Renal cortex interstitium (tissue), 11 donors: ENCODE results near the gene BTNL3. TPM values are rescaled to one million over a fixed set of nuclear protein-coding genes. Genes with fewer than 3 reads are reported as not detected.
"Not testable (repeated sequence)": the region's sequence is repeated elsewhere in the genome, so short reads cannot be mapped to it uniquely, and the experiment has no call there.

Experiments used
- DNase-seq, 11 donors: peaks; one replicate each; pipeline ENCODE4 v3.0.0-alpha.2; 2013; ENCODE audit warnings: low read depth in 9 of 11, low spot score in 4 of 11; ENCODE audit errors: extremely low read depth in 1 of 11
- polyA plus RNA-seq, 3 donors: library from polyadenylated mRNA; unstranded; fragments of 120-200 nt; gene quantifications; one replicate each; pipeline ENCODE4 v1.2.1, GENCODE V29; 2013; ENCODE audit not compliant: insufficient read length in 3 of 3

The BTNL3 gene
- polyA plus RNA-seq, 3 donors, result 0.07 to 0.20 TPM; not detected in 1

GRCh38 chr5:181043285-181044092 lies 54.8 kb downstream of the BTNL3 start:
- no peak for DNase-seq

GRCh38 chr5:181044093-181044599 lies 55.5 kb downstream of the BTNL3 start:
- no peak for DNase-seq

DNA sequence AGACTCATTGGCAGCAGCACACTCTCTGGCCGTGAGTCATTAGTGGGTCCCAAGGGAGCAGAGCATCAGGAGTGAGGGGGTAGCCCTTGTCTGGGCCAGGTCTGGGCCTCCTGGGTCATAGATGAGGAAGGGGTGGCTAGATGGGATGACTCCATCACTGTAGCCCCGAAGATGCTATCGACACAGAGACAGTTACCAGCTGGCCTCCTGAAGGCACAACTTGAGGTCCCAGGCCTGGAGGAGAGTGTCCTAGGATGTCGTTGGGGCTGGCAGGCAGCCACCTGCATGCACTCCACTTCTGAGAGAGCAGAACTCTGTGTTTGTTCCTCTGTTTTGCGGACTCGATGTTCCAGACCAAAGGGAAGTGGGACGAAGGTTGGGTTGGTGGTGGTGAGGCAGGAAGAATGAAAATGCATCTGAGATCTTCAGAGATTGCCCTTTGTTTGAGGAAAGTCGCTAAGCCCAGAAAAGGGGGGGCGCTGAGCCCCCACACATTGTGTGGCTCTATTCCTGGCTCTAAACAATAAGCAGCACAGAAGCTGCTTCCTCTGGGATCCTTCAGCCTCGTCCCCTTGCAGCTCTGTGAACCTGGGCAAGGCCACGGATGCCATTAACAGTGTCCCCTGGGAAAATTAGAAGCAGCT lies 56.1 kb downstream of the BTNL3 start:
- no peak for DNase-seq

DNA sequence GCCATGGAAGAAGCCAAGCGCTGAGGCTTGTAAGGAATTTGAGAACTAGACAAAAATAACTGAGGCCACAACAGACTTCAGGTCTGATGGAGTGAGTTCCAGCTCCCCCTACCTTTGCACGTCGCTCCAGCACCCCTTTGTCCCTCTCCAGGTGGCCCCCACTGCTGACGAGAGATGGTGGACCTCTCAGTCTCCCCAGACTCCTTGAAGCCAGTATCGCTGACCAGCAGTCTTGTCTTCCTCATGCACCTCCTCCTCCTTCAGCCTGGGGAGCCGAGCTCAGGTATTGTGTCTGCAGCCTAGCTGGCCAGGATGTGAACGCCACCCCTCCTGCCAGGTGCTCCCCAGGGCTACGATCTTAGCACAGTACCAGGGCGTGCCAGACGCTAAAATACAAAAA lies 56.7 kb downstream of the BTNL3 start:
- no peak for DNase-seq

DNA sequence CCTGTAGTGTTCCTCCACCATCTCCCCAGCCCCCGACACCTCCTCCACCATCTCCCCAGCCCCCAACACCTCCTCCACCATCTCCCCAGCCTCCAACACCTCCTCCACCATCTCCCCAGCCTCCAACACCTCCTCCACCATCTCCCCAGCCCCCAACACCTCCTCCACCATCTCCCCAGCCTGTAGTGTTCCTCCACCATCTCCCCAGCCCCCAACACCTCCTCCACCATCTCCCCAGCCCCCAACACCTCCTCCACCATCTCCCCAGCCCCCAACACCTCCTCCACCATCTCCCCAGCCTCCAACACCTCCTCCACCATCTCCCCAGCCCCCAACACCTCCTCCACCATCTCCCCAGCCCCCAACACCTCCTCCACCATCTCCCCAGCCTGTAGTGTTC lies 57.2 kb downstream of the BTNL3 start:
- DNase-seq, result not testable (repeated sequence)

DNA sequence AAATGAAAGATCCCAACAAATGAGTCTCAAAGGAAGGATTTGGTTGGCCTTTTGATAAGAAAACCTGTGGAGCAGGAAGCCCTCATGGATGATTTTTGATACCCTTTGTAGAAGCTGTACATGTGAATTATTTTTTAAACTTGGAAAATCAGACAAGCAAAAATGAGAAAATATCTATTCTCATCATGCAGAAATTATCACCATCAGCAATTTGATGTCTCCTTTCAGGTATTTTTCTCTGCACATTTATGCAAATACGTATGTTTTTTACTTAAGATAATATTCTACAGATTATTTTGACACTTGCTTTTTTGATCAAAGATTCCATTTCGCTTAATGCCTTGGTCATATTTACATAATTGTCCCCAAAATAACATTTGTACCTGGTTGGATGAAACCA lies 58.6 kb downstream of the BTNL3 start:
- DNase-seq, result no peak

DNA sequence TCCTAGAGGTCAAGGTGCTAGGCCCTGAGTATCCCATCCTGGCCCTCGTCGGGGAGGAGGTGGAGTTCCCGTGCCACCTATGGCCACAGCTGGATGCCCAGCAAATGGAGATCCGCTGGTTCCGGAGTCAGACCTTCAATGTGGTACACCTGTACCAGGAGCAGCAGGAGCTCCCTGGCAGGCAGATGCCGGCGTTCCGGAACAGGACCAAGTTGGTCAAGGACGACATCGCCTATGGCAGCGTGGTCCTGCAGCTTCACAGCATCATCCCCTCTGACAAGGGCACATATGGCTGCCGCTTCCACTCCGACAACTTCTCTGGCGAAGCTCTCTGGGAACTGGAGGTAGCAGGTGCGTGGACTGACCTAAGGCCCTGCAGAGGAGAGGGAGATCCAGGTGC lies 59.3 kb downstream of the BTNL3 start:
- no peak for DNase-seq

DNA sequence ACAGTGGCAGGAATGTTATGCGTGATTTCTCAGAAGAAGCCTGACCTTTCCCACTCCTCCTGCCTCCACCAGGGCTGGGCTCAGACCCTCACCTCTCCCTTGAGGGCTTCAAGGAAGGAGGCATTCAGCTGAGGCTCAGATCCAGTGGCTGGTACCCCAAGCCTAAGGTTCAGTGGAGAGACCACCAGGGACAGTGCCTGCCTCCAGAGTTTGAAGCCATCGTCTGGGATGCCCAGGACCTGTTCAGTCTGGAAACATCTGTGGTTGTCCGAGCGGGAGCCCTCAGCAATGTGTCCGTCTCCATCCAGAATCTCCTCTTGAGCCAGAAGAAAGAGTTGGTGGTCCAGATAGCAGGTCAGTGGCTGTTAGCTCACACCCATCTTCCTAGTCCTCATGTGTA lies 61.4 kb downstream of the BTNL3 start:
- DNase-seq, result no peak

DNA sequence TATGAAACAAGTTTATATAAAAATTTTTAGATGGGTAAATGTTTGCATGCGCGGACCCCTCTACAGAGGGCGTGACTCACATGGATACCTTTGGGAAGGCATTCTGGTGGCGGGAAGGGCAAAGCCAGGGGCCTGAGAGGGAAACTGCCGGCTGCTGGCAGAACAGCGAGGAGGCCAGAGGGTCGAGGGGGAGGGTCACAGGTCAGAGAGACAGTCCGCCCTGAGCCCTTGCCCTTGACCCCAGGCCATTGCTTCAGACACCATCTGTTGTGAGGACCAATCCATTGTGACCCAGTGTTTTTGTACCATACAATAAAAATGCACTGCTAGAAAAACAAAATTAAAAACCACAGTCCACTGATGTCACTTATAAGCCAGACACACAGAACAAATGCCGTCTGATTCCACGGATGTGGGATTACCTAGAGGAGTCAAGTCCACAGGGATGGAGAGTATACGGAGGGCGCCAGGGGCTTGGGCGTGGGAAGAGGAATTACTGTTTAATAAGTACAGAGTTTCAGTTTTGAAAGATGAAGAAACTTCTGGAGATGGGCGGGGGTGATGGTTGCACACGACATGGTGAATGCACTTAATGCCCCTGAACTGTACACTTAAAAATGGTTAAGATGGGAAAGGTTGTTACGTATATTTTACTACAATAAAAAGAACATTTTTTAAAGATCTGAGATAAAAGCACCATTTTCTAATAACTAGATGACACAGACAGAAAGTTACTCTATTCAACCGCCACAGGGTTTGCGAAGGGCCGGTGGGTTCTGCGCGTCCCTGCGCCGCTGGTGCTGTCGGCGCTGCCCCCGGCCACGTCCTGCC lies 63.4 kb downstream of the BTNL3 start:
- no peak for DNase-seq

- DNase-seq, result no peak
Measured at GRCh38 chr5:181052672-181053487, 64.2 kb downstream of the BTNL3 start.

DNA sequence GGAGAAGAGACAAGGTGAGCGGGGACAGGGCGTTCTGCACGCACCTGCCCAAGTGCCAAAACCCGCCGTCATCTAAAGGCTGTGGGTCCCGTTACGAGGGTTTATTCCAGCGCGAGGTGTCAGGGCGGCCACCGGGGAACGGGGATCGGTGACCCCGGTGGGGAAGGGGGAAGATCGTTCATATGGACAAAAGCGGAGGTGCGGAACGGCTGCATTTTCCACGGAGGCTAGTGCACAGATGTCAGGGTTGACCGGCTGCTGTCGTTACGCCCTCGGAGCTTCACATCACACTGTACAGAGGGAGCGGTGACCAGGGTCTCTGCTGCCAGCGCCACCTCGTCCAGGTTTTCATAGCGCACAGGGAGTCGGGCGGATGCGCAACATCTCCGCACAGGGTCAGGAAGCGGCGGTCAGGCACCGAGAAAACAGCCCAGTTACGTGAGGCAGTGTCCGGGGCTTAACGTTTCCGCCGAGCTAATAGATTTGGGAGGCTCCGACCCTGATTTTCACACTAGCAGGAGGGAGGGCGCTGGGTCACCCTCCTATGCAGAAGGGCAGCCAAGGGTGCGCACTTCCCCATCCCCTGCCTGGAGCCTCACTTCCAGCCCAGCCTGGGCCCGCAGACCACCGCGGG lies 65.0 kb downstream of the BTNL3 start:
- DNase-seq, result no peak

DNA sequence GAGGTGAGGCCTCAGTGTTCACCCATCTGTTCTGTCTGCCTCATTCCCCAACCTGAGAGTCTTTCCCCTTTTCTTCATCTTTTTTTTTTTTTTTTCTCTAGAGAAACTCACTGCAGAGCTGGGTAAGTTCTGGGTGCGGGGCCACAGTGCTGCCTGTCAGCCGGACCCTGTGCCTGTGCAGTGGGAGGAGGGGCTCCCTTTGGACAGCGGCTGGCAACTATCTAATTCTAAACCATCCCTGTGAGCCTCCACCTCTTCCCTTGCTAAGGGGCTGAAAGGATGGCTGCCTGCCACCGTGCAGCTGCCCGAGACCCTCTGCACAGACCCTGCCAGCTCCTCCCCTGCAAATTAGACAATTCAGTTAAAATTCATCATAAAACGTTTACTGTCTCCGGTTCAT lies 65.5 kb downstream of the BTNL3 start:
- no peak for DNase-seq

DNA sequence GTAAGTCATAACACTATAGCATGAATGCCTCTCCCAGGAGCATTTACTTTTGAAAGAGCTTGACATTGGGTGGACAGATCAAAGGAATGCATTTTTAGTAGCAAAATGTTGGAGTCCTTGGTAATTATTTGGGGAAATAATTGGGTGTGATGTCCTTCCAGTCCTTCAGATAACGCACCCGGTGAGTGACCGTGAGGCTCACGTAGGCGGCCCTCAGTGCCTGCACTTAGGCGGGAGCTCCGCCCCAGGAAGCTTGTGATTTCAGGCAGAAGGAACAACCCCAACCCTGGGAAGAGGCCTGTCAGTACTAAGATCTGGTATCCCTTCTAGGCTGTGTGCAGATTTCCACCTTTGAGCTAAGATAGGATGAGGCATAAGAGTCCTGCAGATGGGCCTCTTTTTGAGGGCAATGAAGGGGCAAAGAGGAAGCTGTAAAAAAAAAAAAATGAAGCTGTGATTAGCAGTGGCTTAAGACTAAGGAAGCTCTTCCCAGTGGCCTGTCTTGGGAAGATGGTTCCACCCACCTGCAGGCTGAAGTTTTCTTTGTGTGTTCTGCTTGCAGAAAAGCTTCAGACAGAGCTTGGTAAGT lies 66.3 kb downstream of the BTNL3 start:
- DNase-seq, result no peak

Other genes with a start within 250 kb of the BTNL3 start
- not detected for gene OR2Y1, start 248.8 kb upstream of the BTNL3 start, polyA plus RNA-seq
- 10 to 100 TPM; 67.3 to 89.2 (median 78.9) TPM for gene MGAT1, start 186.0 kb upstream of the BTNL3 start, polyA plus RNA-seq
- 10 to 100 TPM; 59.6 to 69.3 (median 62.3) TPM for gene ZFP62, start 127.6 kb upstream of the BTNL3 start, polyA plus RNA-seq
- under 1 TPM; 0.47 to 0.89 (median 0.79) TPM for gene BTNL8, start 89.7 kb upstream of the BTNL3 start, polyA plus RNA-seq
- gene BTNL9, start 51.4 kb downstream of the BTNL3 start, polyA plus RNA-seq, result 10 to 100 TPM in 2 of 3 donors, 1 to 10 TPM in 1; 7.0 to 14.9 (median 11.5) TPM
- under 1 TPM in 1 of 3 donors, not detected in 2; 0.06 TPM for gene OR2V1, start 142.3 kb downstream of the BTNL3 start, polyA plus RNA-seq
- under 1 TPM in 1 of 3 donors, not detected in 2; 0.03 TPM for gene OR2V2, start 158.7 kb downstream of the BTNL3 start, polyA plus RNA-seq
- gene TRIM7, start 216.3 kb downstream of the BTNL3 start, polyA plus RNA-seq, result under 1 TPM; 0.29 to 0.42 (median 0.33) TPM
- gene TRIM41, start 234.4 kb downstream of the BTNL3 start, polyA plus RNA-seq, result 10 to 100 TPM; 31.3 to 38.6 (median 35.9) TPM